Mesendoderm (in vitro differentiated cells): Measurements from ENCODE around the gene POM121C.
"Not testable (repeated sequence)": the region's sequence is repeated elsewhere in the genome, so short reads cannot be mapped to it uniquely, and the experiment has no call there.

Experiments used
- DNase-seq: peaks from one replicate; pipeline ENCODE4 v3.0.0; 2013
- H2AK5ac ChIP-seq: 2 replicates; pipeline ENCODE4 v1.6.1; 2013; ENCODE audit warnings: low read length, inconsistent platforms
- H2BK120ac ChIP-seq: 2 replicates; pipeline ENCODE4 v1.6.1; 2013; ENCODE audit warnings: low read depth, mild to moderate bottlenecking, low read length, moderate library complexity, mixed read lengths
- H2BK15ac ChIP-seq: replicated peaks from 2 replicates; pipeline ENCODE4 v1.6.1; 2013; ENCODE audit warnings: low read depth, mild to moderate bottlenecking, moderate library complexity
- H2BK5ac ChIP-seq: 2 replicates; pipeline ENCODE4 v1.6.1; 2013; ENCODE audit warnings: low read length, inconsistent platforms
- H3K18ac ChIP-seq: 2 replicates; pipeline ENCODE4 v1.6.1; 2013; ENCODE audit warnings: mild to moderate bottlenecking, low read length, mixed read lengths
- H3K23ac ChIP-seq: one replicate; pipeline ENCODE4 v1.6.1; 2013; ENCODE audit warnings: low read length
- H3K27ac ChIP-seq: 2 replicates; pipeline ENCODE4 v1.5.1; 2013; ENCODE audit warnings: low read depth, mild to moderate bottlenecking, inconsistent platforms, low read length, moderate library complexity
- H3K27me3 ChIP-seq: 2 replicates; pipeline ENCODE4 v1.6.1; 2013; ENCODE audit warnings: low read length, control low read depth, mild to moderate bottlenecking, inconsistent platforms; ENCODE audit not compliant: insufficient read depth, poor library complexity
- H3K36me3 ChIP-seq: 2 replicates; pipeline ENCODE4 v1.6.1; 2013; ENCODE audit warnings: low read length, inconsistent platforms; ENCODE audit not compliant: control insufficient read depth, insufficient read depth
- H3K4ac ChIP-seq: one replicate; pipeline ENCODE4 v1.6.1; 2013; ENCODE audit warnings: low read depth, mild to moderate bottlenecking, low read length, moderate library complexity
- H3K4me1 ChIP-seq: 2 replicates; pipeline ENCODE4 v1.6.1; 2013; ENCODE audit warnings: low read depth, low read length, inconsistent platforms; ENCODE audit not compliant: control insufficient read depth
- H3K4me2 ChIP-seq: 2 replicates; pipeline ENCODE4 v1.6.1; 2013; ENCODE audit warnings: low read length
- H3K4me3 ChIP-seq: 2 replicates; pipeline ENCODE4 v1.5.1; 2013; ENCODE audit warnings: mild to moderate bottlenecking, low read length
- H3K56ac ChIP-seq: one replicate; pipeline ENCODE4 v1.6.1; 2013; ENCODE audit warnings: low read length
- H3K79me1 ChIP-seq: 2 replicates; pipeline ENCODE4 v1.6.1; 2013; ENCODE audit warnings: low read length, inconsistent platforms
- H3K79me2 ChIP-seq: 2 replicates; pipeline ENCODE4 v1.6.1; 2013; ENCODE audit warnings: mild to moderate bottlenecking, low read length; ENCODE audit not compliant: control insufficient read depth, insufficient read depth
- H3K9ac ChIP-seq: 2 replicates; pipeline ENCODE4 v1.6.1; 2013; ENCODE audit warnings: low read length, inconsistent platforms
- H4K5ac ChIP-seq: one replicate; pipeline ENCODE4 v1.6.1; 2013; ENCODE audit warnings: low read length
- H4K8ac ChIP-seq: one replicate; pipeline ENCODE4 v1.6.1; 2013; ENCODE audit warnings: low read depth, mild to moderate bottlenecking, control low read depth, low read length, moderate library complexity
- WGBS: extraction: QIAGEN DNeasy Blood & Tissue Kit; methylation state at CpG from one replicate; pipeline ENCODE4 v1.1.7; 2013; ENCODE audit warnings: low lambda C conversion rate, missing lambda C conversion rate; ENCODE audit not compliant: insufficient coverage; ENCODE audit errors: extremely low coverage; 5-methylcytosine and 5-hydroxymethylcytosine counted together

Gene POM121C

DNA sequence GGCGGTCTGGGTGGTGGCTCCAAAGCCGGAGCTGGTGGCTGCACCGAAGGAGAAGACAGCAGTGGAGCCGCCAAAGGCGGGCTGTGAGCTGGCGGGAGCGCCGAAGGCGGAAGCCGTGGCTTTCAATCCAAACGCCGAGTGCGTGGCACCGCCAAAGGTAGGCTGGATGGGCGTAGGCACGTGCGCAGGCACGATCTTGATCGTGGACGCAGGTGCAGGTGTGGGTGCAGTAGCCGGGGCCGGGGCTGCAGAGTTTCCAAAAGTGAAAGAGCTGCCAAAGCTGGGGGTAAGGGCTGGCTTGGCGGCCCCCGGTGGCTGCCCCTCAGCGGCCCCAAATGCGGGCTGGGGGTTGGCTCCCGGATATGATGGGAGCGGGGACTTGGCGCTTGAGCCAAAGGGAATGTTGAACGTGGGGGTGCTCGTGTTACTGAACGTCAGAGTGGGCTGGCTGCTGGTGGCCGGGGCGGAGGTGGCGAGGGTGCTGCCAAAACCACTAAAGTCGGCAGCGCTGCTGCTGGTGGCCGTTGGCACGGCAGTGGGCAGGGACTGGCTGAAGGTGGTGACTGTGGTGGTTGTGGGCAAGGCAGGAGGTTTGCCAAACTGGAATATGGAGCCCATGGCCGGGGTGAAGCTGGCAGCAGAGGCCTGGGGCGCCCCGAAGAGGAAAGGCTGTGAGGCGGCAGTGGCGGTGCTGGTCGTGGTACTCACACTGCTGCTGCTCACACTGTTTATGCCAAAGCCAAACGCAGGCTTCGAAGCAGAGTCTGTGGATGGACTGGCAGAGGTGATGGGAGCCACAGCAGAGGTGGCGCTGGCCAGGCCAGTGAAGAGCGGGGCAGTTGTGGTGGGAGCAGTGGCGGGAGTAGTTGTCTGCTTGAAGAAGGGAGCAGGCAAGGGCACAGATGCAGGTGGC is 64.0 kb downstream of the POM121C start:
- H2BK15ac ChIP-seq, H4K5ac ChIP-seq, H3K9ac ChIP-seq, H2AK5ac ChIP-seq, H3K4me1 ChIP-seq, H2BK5ac ChIP-seq, H3K56ac ChIP-seq, H3K4ac ChIP-seq, H3K18ac ChIP-seq, H3K79me1 ChIP-seq, H3K27ac ChIP-seq, H4K8ac ChIP-seq, H3K36me3 ChIP-seq, H3K4me2 ChIP-seq, H3K4me3 ChIP-seq, DNase-seq, H3K23ac ChIP-seq, H2BK120ac ChIP-seq, H3K27me3 ChIP-seq, H3K79me2 ChIP-seq: not testable (repeated sequence)
- WGBS: no CpG with 5 or more reads among the region's 50 CpGs

DNA sequence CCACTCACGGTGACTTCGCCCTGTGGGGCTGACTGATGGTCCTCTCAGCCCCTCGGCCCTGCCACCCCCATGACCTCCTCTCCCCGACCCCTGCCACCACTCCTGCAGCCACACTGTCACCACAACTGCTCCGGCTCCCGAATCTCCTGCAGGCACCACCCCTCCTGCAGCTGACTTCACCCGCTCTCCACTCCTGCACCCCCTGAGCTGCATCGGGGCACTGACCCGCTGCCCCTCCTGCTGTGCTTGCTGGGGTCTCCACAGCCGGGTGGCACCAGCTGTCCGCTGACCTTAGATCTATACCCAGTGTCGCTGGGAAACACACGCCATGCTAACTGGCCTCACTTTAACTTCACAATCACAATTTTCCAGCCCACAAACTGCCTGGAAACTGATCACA is 65.9 kb downstream of the POM121C start:
- H3K4me2 ChIP-seq, H3K56ac ChIP-seq, H3K4me1 ChIP-seq, H2BK5ac ChIP-seq, H3K23ac ChIP-seq, H3K4ac ChIP-seq, H3K79me1 ChIP-seq, H3K27ac ChIP-seq, H3K18ac ChIP-seq, H3K27me3 ChIP-seq, DNase-seq, H2BK15ac ChIP-seq, H3K36me3 ChIP-seq, H4K8ac ChIP-seq, H4K5ac ChIP-seq, H2BK120ac ChIP-seq, H3K79me2 ChIP-seq, H3K4me3 ChIP-seq, H2AK5ac ChIP-seq, H3K9ac ChIP-seq: not testable (repeated sequence)
- no CpG with 5 or more reads among the region's 13 CpGs for WGBS

DNA sequence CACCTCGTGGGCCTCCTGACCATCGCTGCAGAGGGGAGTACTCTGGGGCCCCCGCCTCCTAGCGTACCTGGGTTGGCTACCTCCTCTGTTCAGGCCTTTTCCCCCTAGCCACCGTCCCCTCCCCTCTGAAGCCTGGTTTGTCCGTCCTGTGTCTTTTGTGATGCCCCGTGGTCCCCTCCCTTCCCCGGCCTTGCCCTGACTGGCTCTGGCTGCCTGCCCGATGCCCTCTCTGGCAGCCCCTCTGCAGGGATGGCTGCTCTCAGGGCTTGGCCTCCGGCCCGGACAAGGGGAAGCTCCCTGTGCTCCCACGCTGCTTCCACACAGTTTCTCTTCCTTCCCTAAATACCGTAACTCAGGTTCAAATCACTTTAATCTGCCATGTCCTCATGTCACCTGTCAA is 66.4 kb downstream of the POM121C start:
- H3K36me3 ChIP-seq, H3K56ac ChIP-seq, H3K4me1 ChIP-seq, H3K4me2 ChIP-seq, H3K27ac ChIP-seq, H2BK120ac ChIP-seq, H3K4ac ChIP-seq, H3K79me2 ChIP-seq, H3K23ac ChIP-seq, H2BK15ac ChIP-seq, H2BK5ac ChIP-seq, DNase-seq, H3K79me1 ChIP-seq, H3K9ac ChIP-seq, H3K4me3 ChIP-seq, H4K8ac ChIP-seq, H4K5ac ChIP-seq, H3K18ac ChIP-seq, H3K27me3 ChIP-seq, H2AK5ac ChIP-seq: not testable (repeated sequence)
- no CpG with 5 or more reads among the region's 13 CpGs for WGBS

DNA sequence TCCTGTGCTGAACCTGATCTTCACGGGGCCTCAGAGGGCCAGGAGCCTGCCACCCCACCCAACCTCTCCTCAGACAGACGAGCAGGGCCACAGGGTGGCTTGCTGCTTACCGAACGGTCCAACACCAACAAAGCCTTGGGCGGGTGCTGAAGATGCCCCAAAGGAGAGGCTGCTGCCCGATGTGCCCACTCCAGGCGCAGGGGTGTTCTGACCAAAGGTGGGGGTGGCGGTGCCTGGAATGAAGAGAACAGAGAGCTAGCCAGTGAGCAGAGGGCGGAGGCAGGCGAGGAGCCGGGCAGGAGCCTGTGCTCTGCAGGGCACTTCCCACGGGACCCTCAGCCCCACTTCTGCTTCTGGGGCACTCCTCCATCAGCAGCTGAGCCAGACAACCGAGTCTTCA is 66.9 kb downstream of the POM121C start:
- H2BK5ac ChIP-seq, H3K27ac ChIP-seq, H3K4me3 ChIP-seq, H3K4me2 ChIP-seq, H2AK5ac ChIP-seq, H3K56ac ChIP-seq, H3K9ac ChIP-seq, DNase-seq, H2BK15ac ChIP-seq, H3K23ac ChIP-seq, H4K8ac ChIP-seq, H4K5ac ChIP-seq, H3K4me1 ChIP-seq, H3K4ac ChIP-seq, H3K36me3 ChIP-seq, H2BK120ac ChIP-seq, H3K79me2 ChIP-seq, H3K18ac ChIP-seq, H3K27me3 ChIP-seq, H3K79me1 ChIP-seq: not testable (repeated sequence)
- no CpG with 5 or more reads among the region's 13 CpGs for WGBS

DNA sequence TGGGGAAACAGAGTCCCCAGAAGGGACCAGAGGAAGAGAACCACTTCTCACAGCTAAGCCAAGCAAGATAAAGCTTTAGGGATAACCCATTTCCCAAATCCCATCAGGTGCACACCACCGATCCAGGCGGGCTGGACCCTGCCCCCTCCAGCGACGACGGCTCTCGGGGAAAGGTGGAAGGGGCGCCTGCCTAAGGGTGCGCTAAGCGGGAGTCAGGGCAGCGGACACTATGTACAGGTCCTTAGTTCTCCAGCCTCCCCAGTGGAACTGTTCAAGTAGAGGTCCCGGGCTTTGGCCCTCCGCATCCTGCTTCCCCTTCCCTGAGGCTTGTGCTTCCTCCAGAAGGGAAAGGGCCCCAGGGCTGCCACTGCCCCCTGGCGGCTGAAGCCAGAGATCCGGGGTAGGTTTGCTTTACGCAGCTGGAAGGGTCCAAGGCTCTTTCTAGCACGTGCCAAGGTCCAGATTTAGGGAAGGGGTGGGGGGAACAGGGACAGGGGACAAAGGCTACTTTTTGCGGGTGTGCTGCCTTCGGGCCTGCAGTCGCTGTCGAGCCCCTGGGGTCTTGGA is 67.7 kb downstream of the POM121C start:
- H3K4me2 ChIP-seq, H3K18ac ChIP-seq, H4K5ac ChIP-seq, H3K9ac ChIP-seq, H3K36me3 ChIP-seq, H3K4ac ChIP-seq, H2AK5ac ChIP-seq, DNase-seq, H3K79me2 ChIP-seq, H3K4me1 ChIP-seq, H3K4me3 ChIP-seq, H3K27ac ChIP-seq, H2BK120ac ChIP-seq, H3K79me1 ChIP-seq, H3K23ac ChIP-seq, H4K8ac ChIP-seq, H2BK15ac ChIP-seq, H3K27me3 ChIP-seq, H2BK5ac ChIP-seq, H3K56ac ChIP-seq: not testable (repeated sequence)
- WGBS: no CpG with 5 or more reads among the region's 20 CpGs
